ENCODE data around the gene HOXC9. TPM values are rescaled to one million over a fixed set of nuclear protein-coding genes. Genes with fewer than 3 reads are reported as not detected.

Gene HOXC9
- total and polyA plus RNA-seq, 9 of the 15 experiments (the other 6 are each of a cell fraction or from before 2014, with no cell fraction given) = 1.1 to 10.5 (median 9.3) TPM

- TF ChIP-seq NR2F6 (CRISPR knock-in tag; IDR thresholded peaks at IDR 0.05) = no peak
Observed at GRCh38 chr12:54010053-54010971, 10.4 kb downstream of the HOXC9 start (continued).

GRCh38 chr12:54010972-54011664 is 11.2 kb downstream of the HOXC9 start:
- DNase-seq (ENCODE audit: extremely low read depth in 1 of 4, low spot score in 3 of 4) = peak in 1 of 4 experiments; percentile 26
- ChIA-PET CTCF (ENCODE audit: low intra/inter-chr PET ratio) (interaction anchor here (0.9 kb wide), 1 partner anchor 191 kb away, joined by 3 read pairs; no protein-coding TSS in a partner anchor), POLR2A (interaction anchor here (0.7 to 0.9 kb wide), 3 partner anchors 13 to 270 kb away, joined by 3 to 4 read pairs (median 3); no protein-coding TSS in a partner anchor)
- no peaks in the 10 kb centered on the region; the same call in 2 of the 3 replicates for H3K79me2 ChIP-seq (ENCODE audit: control insufficient read depth, insufficient read depth, low read length)
- peak; percentile 81 for FAIRE-seq
- peak overlapping the region; percentile 12 for H3K4me3 ChIP-seq
- ATAC-seq = peak; percentile 20
- in situ Hi-C loops (cut with MboI) = no loop called here
- intact Hi-C loops (cut with micrococcal nuclease) = loop anchor here (10.0 kb wide), 1 partner anchor 284 kb away; no protein-coding TSS in a partner anchor
- 13% methylated on average over 17 of the region's 17 CpGs for WGBS (ENCODE audit: insufficient coverage, low coverage, missing lambda C conversion rate)
- no peaks in the 10 kb centered on the region for H3K27me3 ChIP-seq (ENCODE audit: control insufficient read depth in 2 of 2, insufficient read depth in 2 of 2, low read length in 2 of 2)
- peak overlapping the region; percentile 68 for H3K4me2 ChIP-seq (ENCODE audit: insufficient read depth, low read length)
- H3K9me1 ChIP-seq (ENCODE audit: control insufficient read depth, insufficient read depth, low read length) = no peaks in the 10 kb centered on the region
- BruUV-seq (replicated peaks) = no TSS peak
- H2AFZ ChIP-seq (ENCODE audit: low read depth, low read length) = peak overlapping the region; percentile 82
- H4K20me1 ChIP-seq (replicated peaks; ENCODE audit: control insufficient read depth, insufficient read depth, low read length) = no peaks in the 10 kb centered on the region; the same call in 1 of the 2 replicates
- peak overlapping the region; percentile 68 to 85; a peak in 3 of 4 replicates for H3K9ac ChIP-seq (ENCODE audit: insufficient read depth in 1 of 2, low read depth in 2 of 2, low read length in 2 of 2)
- no peaks in the 10 kb centered on the region for H3K36me3 ChIP-seq (ENCODE audit: control insufficient read depth, insufficient read depth, low read length)
- peak overlapping the region; percentile 59 for H3K27ac ChIP-seq (ENCODE audit: extremely low read depth, low read depth, low read length)
- H3K9me3 ChIP-seq (replicated peaks; ENCODE audit: control insufficient read depth, insufficient read depth, low read depth, low read length) = no peaks in the 10 kb centered on the region
- peaks cover 14 to 15% of the 10 kb centered on the region in 2 experiments for H3K4me1 ChIP-seq (replicated peaks in 1 of 2; ENCODE audit: control insufficient read depth in 2 of 2, insufficient read depth in 2 of 2, low read length in 2 of 2)
- TF ChIP-seq NCOA6 (IDR thresholded peaks at IDR 0.05) = 0 out of 2 replicates have a peak, but pooled peaks have one; percentile 11
- no peak for TF ChIP-seq SAFB2 (IDR thresholded peaks at IDR 0.05; ENCODE audit: borderline replicate concordance, low read depth, low read length, severe bottlenecking)
- TF ChIP-seq SNRNP70 (optimal IDR thresholded peaks at IDR 0.05; ENCODE audit: low read depth, low read length) = no peak
- TF ChIP-seq JUND (IDR thresholded peaks at IDR 0.05; ENCODE audit: borderline replicate concordance, low read depth, low read length) = no peak
- TF ChIP-seq JUND (tag; IDR thresholded peaks at IDR 0.05; ENCODE audit: borderline replicate concordance, low read depth, low read length) = no peak
- TF ChIP-seq FOXK2 (conservative IDR thresholded peaks at IDR 0.05 in 1 of 2, IDR thresholded peaks at IDR 0.05 in 1 of 2; ENCODE audit: low read depth in 2 of 2) = peak in 1 of 2 experiments; percentile 12; a peak in 1 of 4 replicates
- TF ChIP-seq C11orf30 (IDR thresholded peaks at IDR 0.05; ENCODE audit: low read depth) = peak; percentile 41; the same call in 1 of the 2 replicates
- TF ChIP-seq AFF1 (IDR thresholded peaks at IDR 0.05; ENCODE audit: low read depth in 1 of 2, partially characterized antibody in 2 of 2) = no peak
- TF ChIP-seq ARID2 (IDR thresholded peaks at IDR 0.05) = 0 out of 2 replicates have a peak, but pooled peaks have one; percentile 17
- no peak for TF ChIP-seq STAG1 (CRISPR knock-in tag; IDR thresholded peaks at IDR 0.05; ENCODE audit: borderline replicate concordance)
- no peak for TF ChIP-seq ZNF143 (CRISPR knock-in tag; IDR thresholded peaks at IDR 0.05)
- no peak for TF ChIP-seq ZNF217 (CRISPR knock-in tag; IDR thresholded peaks at IDR 0.05)
- no peak for TF ChIP-seq JUN (IDR thresholded peaks at IDR 0.05; ENCODE audit: borderline replicate concordance, low read depth, low read length)
- no peak for TF ChIP-seq JUN (CRISPR knock-in tag; IDR thresholded peaks at IDR 0.05; ENCODE audit: borderline replicate concordance)
